Stimulated activated CD8-positive, alpha-beta memory T cell treated with anti-CD3 and anti-CD28 coated beads, Interleukin-15, amount 100 ng/mL, for 24 hours (primary cell): ENCODE measurements around the gene BLM.
"Not testable (repeated sequence)": the region's sequence is repeated elsewhere in the genome, so short reads cannot be mapped to it uniquely, and the experiment has no call there.

ENCODE experiments used
- DNase-seq: peaks from one replicate; pipeline ENCODE4 v3.0.0-alpha.2; 2020; ENCODE audit warnings: low read depth

BLM gene

GRCh38 chr15:90716976-90717821 is at the start of gene BLM:
BLM (plus strand) TSS chr15:90717346; CDS start chr15:90747393, 30,047 bp downstream.
- DNase-seq, result peak; percentile 73

- not testable (repeated sequence) for DNase-seq
These were observed 49.3 kb upstream of the BLM start for GRCh38 chr15:90667755-90668345.

- not testable (repeated sequence) for DNase-seq
These were observed 46.5 kb upstream of the BLM start for GRCh38 chr15:90670631-90671030.

GRCh38 chr15:90671216-90671615 is 45.9 kb upstream of the BLM start:
- no peak for DNase-seq

DNA sequence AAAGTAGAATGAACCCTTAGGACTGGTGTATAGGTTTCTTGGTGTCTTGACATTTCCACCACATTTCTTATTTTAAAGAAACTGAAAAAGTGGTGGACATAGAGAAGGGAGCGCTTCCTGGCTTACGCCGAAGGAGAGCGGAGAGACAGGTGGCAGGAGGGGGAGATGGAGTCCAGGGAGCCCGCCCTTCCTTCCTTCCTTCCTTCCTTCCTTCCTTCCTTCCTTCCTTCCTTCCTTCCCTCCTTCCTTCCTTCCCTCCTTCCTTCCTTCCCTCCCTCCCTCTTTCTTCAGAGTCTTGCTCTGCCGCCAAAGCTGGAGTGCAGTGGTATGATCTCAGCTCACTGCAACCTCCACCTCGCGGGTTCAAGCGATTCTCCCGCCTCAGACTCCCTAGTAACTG is 43.8 kb upstream of the BLM start:
- DNase-seq, result not testable (repeated sequence)

DNA sequence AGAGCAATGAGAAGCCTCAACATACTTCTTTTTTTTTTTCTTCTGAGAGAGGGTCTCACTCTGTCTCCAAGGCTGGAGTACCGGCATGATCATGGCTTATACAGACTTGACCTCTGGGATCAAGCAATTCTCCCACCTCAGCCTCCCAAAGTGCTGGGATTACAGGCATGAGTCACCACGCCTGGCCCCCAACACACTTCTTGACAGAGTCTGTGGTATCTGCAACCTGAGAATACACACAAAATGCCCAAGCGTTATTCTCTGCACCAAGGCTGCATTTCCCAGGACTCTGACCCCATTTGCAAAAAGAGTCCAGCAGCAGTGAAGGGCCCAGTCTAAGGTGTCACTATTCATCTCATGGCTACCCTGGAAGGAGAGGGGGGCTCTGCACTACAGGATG is 42.7 kb upstream of the BLM start:
- no peak for DNase-seq

- DNase-seq, result no peak
These were observed 41.7 kb upstream of the BLM start for GRCh38 chr15:90675464-90675863.

- DNase-seq, result no peak
These were observed 39.0 kb upstream of the BLM start for GRCh38 chr15:90677807-90678790.

- no peak for DNase-seq
These were observed 37.2 kb upstream of the BLM start for GRCh38 chr15:90679959-90680358.

DNA sequence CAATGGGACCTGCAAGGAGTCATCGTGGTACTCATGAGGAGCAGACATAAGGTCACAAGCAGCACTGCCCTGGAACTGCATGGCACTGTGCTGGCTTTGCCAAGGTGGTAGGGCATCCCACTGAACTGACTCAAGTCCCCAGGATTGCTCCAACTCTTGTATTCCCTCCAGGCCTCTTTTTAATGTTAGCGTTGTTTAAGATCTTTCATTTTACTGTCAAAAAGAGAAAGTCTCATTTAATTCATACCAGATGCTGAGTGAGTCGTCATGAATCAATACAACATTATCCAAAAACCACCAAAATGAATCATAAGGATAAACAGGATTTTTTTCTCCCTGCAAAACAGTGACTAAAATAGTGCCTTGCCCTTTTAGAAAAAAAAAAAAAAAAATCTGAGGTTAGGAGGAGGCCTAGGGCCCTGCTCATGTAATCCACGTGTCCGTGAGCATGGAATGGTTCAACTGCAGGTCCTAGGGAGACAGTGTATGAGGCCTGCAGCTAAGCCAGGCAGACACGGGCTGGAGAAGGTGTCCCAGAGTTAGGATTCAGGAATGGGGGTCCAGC is 36.7 kb upstream of the BLM start:
- no peak for DNase-seq

GRCh38 chr15:90681056-90681455 is 36.1 kb upstream of the BLM start:
- DNase-seq, result no peak

- no peak for DNase-seq
These were observed 35.7 kb upstream of the BLM start for GRCh38 chr15:90681480-90681879.

DNA sequence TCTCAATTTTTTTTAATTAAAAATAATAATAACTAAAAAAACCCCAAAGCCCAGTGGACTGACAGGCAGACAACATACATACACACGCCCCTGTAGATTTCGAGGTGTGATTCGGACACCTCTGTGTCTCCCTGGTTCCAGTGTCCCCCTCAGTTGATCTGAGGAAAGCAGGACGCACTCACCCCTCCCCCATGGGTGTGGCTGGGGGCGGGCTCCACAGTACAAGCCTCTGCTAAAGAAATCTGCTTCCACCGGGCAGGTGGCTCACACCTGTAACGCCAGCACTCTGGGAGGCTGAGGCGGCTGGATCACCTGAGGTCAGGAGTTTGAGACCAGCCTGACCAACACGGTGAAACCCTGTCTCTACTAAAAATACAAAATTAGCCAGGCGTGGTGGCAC is 33.8 kb upstream of the BLM start:
- no peak for DNase-seq

GRCh38 chr15:90683876-90684275 is 33.3 kb upstream of the BLM start:
- DNase-seq, result no peak

DNA sequence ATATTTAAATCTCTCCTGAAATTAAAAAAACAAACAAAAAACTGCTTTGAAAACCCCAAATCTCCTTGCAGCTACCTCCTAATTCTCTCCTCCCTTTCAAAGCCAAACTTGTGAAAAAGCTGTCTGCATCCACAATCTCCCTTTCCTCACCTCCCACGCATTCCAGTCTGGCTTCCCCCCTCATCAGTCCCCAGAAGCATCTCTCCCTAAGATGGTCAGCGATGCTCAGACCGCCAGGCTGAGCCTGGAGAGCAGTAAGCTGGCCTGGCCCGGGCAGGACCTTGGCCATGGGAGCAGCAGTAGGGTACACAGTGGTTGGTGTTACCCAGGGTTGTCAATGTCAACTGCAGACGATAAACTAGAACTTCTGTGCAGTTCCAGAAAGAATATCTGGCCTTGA is 32.9 kb upstream of the BLM start:
- DNase-seq, result no peak

GRCh38 chr15:90685591-90686434 is 31.3 kb upstream of the BLM start:
- DNase-seq, result no peak

DNA sequence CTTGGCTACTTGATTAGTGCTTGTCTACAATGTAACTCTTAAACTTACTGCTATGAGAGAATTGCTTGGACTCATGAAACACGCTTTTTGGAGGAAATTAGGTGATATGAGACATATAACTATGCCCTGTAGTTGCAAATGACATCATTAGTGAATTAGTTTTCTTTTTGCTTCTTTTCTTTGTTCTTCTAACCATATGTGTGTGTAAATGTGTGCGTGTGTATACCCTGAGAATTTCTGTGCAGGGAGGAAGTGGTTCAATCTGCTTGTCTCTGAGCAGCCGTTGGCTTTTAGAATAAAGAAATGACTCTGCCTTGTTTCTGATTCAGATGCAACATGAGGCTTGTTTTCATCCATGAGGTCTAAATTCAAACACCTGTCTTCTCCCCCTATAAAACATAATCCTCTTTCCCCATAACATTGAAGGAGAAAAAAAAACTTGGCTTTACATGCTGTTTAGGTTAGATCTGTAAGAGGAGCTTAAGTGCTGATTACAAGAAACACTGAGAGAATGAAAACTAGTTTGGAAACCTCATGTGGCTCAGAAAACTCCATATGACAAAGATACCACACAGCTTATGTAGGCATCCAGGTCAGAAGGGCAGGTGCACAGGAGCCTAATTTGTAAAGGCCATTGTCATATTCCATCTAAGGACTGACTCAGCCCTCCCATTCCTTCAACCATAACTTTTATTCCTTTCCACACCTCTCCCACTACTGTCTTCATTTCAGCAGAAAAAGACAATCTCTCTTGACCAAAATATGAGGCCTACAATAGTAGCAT is 30.5 kb upstream of the BLM start:
- DNase-seq, result no peak

DNA sequence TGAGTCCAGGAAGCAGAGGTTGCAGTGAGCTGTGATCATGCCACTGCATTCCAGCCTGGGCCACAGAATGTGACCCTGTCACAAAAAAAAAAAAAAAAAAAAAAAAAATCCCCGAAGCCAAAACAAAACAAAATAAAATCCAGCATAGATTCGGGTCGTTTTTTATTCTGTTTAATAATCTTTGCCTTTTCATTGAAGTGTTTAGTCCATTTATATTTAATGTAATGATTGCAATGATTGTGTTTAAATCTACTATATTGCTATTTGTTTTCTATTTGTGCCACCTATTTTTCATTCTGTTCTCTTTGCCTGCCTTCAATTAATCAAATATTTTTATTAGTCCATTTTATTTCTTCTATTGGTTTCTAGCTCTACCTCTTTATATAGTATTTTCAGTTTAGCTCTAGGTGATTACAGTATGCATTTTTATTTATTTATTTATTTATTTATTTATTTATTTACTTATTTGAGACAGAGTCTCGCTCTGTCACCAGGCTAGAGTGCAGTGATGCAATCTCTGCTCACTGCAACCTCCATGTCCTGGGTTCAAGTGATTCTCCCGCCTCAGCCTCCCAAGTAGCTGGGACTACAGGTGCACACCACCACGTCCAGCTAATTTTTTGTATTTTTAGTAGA is 27.7 kb upstream of the BLM start:
- DNase-seq, result not testable (repeated sequence)

DNA sequence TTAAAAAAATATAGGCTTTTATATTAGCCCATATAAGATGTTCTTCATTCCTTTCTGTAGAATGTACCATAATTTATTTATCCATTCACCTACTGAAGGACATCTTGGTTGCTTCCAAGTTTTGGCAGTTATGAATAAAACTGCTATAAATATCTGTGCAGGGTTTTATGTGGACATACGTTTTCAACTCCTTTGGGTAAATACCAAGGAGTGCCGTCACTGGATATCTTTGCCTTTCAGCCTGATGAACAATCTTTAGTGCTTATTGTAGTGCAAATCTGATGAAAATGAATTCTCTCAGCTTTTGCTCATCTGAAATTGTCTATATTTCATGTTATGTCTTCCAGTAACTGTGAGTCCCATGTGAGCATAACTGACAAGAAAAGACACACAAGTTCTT is 26.6 kb upstream of the BLM start:
- no peak for DNase-seq

- DNase-seq, result no peak
These were observed 25.8 kb upstream of the BLM start for GRCh38 chr15:90691369-90691768.
